HG03565 (cell line): ENCODE data around the gene MORN5.

Experiments
- ATAC-seq: cut with Tn5 transposase; IDR thresholded peaks from one replicate; pipeline ENCODE4 v1.9.1; 2021; ENCODE audit warnings: mild to moderate bottlenecking, moderate library complexity; ENCODE audit not compliant: unreplicated experiment

The MORN5 gene

GRCh38 chr9:122141671-122142070 is 18.0 kb upstream of the MORN5 start:
- no peak for ATAC-seq

- no peak for ATAC-seq
These were observed 16.4 kb upstream of the MORN5 start for GRCh38 chr9:122143296-122143695.

- no peak for ATAC-seq
These were observed 15.8 kb upstream of the MORN5 start for GRCh38 chr9:122143876-122144405.

- no peak for ATAC-seq
These were observed 14.7 kb upstream of the MORN5 start for GRCh38 chr9:122144836-122145591.

GRCh38 chr9:122145592-122145863 is 14.2 kb upstream of the MORN5 start:
- ATAC-seq = no peak

GRCh38 chr9:122151267-122151828 is 8.4 kb upstream of the MORN5 start:
- ATAC-seq = no peak

GRCh38 chr9:122155796-122156195 is 3.9 kb upstream of the MORN5 start:
- ATAC-seq = no peak

GRCh38 chr9:122158202-122158601 is 1.5 kb upstream of the MORN5 start:
- no peak for ATAC-seq

- ATAC-seq = no peak
These were observed 178 bp downstream of the MORN5 start for GRCh38 chr9:122159925-122160246.

- ATAC-seq = no peak
These were observed 2.7 kb downstream of the MORN5 start for GRCh38 chr9:122162415-122162814.

GRCh38 chr9:122164286-122164685 is 4.6 kb downstream of the MORN5 start:
- no peak for ATAC-seq

GRCh38 chr9:122168356-122168755 is 8.6 kb downstream of the MORN5 start:
- no peak for ATAC-seq

GRCh38 chr9:122172131-122172530 is 12.4 kb downstream of the MORN5 start:
- no peak for ATAC-seq

GRCh38 chr9:122173670-122174069 is 14.0 kb downstream of the MORN5 start:
- no peak for ATAC-seq

- no peak for ATAC-seq
These were observed 17.2 kb downstream of the MORN5 start for GRCh38 chr9:122176916-122177315.

- ATAC-seq = no peak
These were observed 19.5 kb downstream of the MORN5 start for GRCh38 chr9:122179054-122179689.

GRCh38 chr9:122179690-122180074 is 20.0 kb downstream of the MORN5 start:
- no peak for ATAC-seq

GRCh38 chr9:122180633-122181032 is 20.9 kb downstream of the MORN5 start:
- no peak for ATAC-seq

GRCh38 chr9:122183501-122183900 is 23.8 kb downstream of the MORN5 start:
- ATAC-seq = no peak

GRCh38 chr9:122184551-122184950 is 24.8 kb downstream of the MORN5 start:
- ATAC-seq = no peak

- ATAC-seq = no peak
These were observed 26.6 kb downstream of the MORN5 start for GRCh38 chr9:122186301-122186700.

- no peak for ATAC-seq
These were observed 27.2 kb downstream of the MORN5 start for GRCh38 chr9:122186777-122187470.
